Endodermal cell (in vitro differentiated cells): ENCODE measurements around the gene IRF3. TPM values are rescaled to one million over a fixed set of nuclear protein-coding genes. Genes with fewer than 3 reads are reported as not detected.

ENCODE experiments used
- DNase-seq: peaks from one replicate; pipeline ENCODE4 v3.0.0-alpha.2; 2017
- H3K27ac ChIP-seq: 2 replicates; pipeline ENCODE4 v1.5.1; 2013; ENCODE audit warnings: mild to moderate bottlenecking, low read depth, low read length, moderate library complexity
- H3K27me3 ChIP-seq: 2 replicates; pipeline ENCODE4 v1.6.1; 2013; ENCODE audit warnings: mild to moderate bottlenecking, low read length, moderate library complexity; ENCODE audit not compliant: insufficient read depth, control insufficient read depth, poor library complexity, severe bottlenecking
- H3K36me3 ChIP-seq: 2 replicates; pipeline ENCODE4 v1.7.0; 2013; ENCODE audit warnings: mild to moderate bottlenecking, low read length, moderate library complexity; ENCODE audit not compliant: control insufficient read depth, insufficient read depth
- H3K4me1 ChIP-seq: one replicate; pipeline ENCODE4 v1.7.0; 2013; ENCODE audit warnings: low read length; ENCODE audit not compliant: control insufficient read depth, insufficient read depth
- H3K4me3 ChIP-seq: 2 replicates; pipeline ENCODE4 v1.5.1; 2013; ENCODE audit warnings: mild to moderate bottlenecking, low read length, moderate library complexity
- H3K9ac ChIP-seq: 2 replicates; pipeline ENCODE4 v1.6.1; 2013; ENCODE audit warnings: mild to moderate bottlenecking, low read length, moderate library complexity; ENCODE audit not compliant: poor library complexity, severe bottlenecking; ENCODE audit errors: extremely low read depth
- H3K9me3 ChIP-seq: 2 replicates; pipeline ENCODE4 v1.6.1; 2013; ENCODE audit warnings: mild to moderate bottlenecking, low read length, moderate library complexity; ENCODE audit not compliant: control insufficient read depth
- H3K27ac Mint-ChIP-seq: 2 replicates; pipeline ENCODE4 v1.8.0; 2020; ENCODE audit warnings: mixed read lengths
- H3K27me3 Mint-ChIP-seq: 2 replicates; pipeline ENCODE4 v1.8.0; 2021; ENCODE audit warnings: mild to moderate bottlenecking, mixed read lengths; ENCODE audit not compliant: insufficient read depth
- H3K36me3 Mint-ChIP-seq: 2 replicates; pipeline ENCODE4 v1.8.0; 2020; ENCODE audit warnings: low read depth, mixed read lengths
- H3K4me1 Mint-ChIP-seq: 2 replicates; pipeline ENCODE4 v1.8.0; 2020; ENCODE audit warnings: mixed read lengths
- H3K4me3 Mint-ChIP-seq: 2 replicates; pipeline ENCODE4 v1.8.0; 2020; ENCODE audit warnings: mild to moderate bottlenecking, moderate library complexity, mixed read lengths
- H3K9me3 Mint-ChIP-seq: 2 replicates; pipeline ENCODE4 v1.8.0; 2020; ENCODE audit warnings: mild to moderate bottlenecking, mixed read lengths
- WGBS, 2 experiments: methylation state at CpG; one replicate each; pipeline versions ENCODE4 v1.1.5 to v1.1.7; 2013; ENCODE audit warnings: missing lambda C conversion rate in 2 of 2, mixed read lengths in 1 of 2; ENCODE audit not compliant: insufficient coverage in 1 of 2, insufficient read length in 1 of 2; 5-methylcytosine and 5-hydroxymethylcytosine counted together
- total RNA-seq, 2 donors: library from RNA; stranded (reverse); fragmentation: NEBNext Ultra II Directional in 1 of 2; extraction: Animal tissue kit (Norgen Biotek cat#: 25700) in 1 of 2; gene quantifications; 2 replicates in 1 of 2; 3 replicates in 1 of 2; pipeline ENCODE4 v1.2.1, GENCODE V29; 2021
- TF ChIP-seq, protein P1 (sequence below): fragments of 200-600 bp; sonication (generic); conservative IDR thresholded peaks from 2 replicates; pipeline ENCODE4 v1.5.0; 2021; ENCODE audit warnings: antibody characterized with exemption, mild to moderate bottlenecking

Gene IRF3
- total RNA-seq, 2 donors from 2014 or later, result 127 to 128 TPM

DNA sequence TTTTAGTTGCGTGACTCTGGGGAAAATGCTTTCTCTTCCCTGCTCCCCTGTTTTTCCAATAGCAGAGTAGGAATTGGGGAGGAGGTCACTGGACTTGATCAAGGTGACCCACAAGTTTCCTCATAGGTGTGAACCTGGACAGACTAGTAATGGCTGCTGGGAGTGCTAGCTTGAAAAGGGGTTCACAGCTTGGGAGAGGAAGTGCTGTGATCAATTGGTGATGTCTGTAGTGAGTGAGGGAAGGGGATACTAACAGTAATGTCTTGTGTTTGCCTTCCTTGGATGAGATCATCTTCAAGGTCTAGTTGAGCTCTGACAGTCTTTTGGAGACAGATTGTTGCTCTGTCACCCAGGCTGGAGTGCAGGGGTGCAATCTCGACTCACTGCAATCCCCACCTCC is 1.8 kb upstream of the IRF3 start:
- H3K4me1 ChIP-seq, result no peaks in the 10 kb centered on the region
- no peak overlapping the region for H3K27ac ChIP-seq
- peak overlapping the region; percentile 93 for H3K4me3 Mint-ChIP-seq
- H3K4me3 ChIP-seq, result peak overlapping the region; percentile 90
- 80 to 90% methylated on average over 1 to 2 of the region's 2 CpGs for WGBS, 2 experiments
- no peaks in the 10 kb centered on the region for H3K27me3 ChIP-seq
- peaks cover 35% of the 10 kb centered on the region for H3K36me3 ChIP-seq
- TF ChIP-seq, protein P1, sequence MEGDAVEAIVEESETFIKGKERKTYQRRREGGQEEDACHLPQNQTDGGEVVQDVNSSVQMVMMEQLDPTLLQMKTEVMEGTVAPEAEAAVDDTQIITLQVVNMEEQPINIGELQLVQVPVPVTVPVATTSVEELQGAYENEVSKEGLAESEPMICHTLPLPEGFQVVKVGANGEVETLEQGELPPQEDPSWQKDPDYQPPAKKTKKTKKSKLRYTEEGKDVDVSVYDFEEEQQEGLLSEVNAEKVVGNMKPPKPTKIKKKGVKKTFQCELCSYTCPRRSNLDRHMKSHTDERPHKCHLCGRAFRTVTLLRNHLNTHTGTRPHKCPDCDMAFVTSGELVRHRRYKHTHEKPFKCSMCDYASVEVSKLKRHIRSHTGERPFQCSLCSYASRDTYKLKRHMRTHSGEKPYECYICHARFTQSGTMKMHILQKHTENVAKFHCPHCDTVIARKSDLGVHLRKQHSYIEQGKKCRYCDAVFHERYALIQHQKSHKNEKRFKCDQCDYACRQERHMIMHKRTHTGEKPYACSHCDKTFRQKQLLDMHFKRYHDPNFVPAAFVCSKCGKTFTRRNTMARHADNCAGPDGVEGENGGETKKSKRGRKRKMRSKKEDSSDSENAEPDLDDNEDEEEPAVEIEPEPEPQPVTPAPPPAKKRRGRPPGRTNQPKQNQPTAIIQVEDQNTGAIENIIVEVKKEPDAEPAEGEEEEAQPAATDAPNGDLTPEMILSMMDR, result no peak
- H3K9me3 Mint-ChIP-seq, result no peaks in the 10 kb centered on the region
- peak overlapping the region; percentile 64 for H3K27ac Mint-ChIP-seq
- no peaks in the 10 kb centered on the region for H3K9me3 ChIP-seq
- H3K4me1 Mint-ChIP-seq, result peaks cover 23% of the 10 kb centered on the region
- no peak overlapping the region for H3K9ac ChIP-seq
- H3K36me3 Mint-ChIP-seq, result peaks cover 31% of the 10 kb centered on the region
- no peak for DNase-seq
- H3K27me3 Mint-ChIP-seq, result no peaks in the 10 kb centered on the region

DNA sequence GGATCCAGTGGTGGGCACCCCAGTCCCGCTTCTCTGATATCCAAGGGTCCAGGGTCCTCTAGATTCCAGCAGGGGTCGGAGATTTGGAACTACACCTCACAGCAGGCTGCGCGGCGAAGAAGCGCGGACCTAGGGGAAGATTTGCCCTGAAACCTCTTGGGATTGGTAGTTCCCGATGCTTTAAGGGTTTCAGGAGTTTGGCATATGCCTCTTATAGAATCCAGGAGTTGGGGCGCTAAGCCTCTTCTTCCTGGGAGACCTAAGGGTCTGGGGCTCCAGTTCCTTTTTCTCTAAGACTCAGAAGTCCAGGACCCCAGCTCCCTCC is 425 bp upstream of the IRF3 start:
- Histone ChIP-seq H3K36me3 (peaks cover 45% of the 10 kb centered on the region), H3K4me3 (peak overlapping the region; percentile 90), H3K9me3 (no peaks in the 10 kb centered on the region), H3K27ac (no peak overlapping the region), H3K27me3 (no peaks in the 10 kb centered on the region), H3K4me1 (no peaks in the 10 kb centered on the region), H3K9ac (peak overlapping the region; percentile 77)
- Mint-ChIP-seq H3K27ac (peak overlapping the region; percentile 95), H3K9me3 (no peaks in the 10 kb centered on the region), H3K4me3 (peak overlapping the region; percentile 93), H3K36me3 (peaks cover 41% of the 10 kb centered on the region), H3K27me3 (no peaks in the 10 kb centered on the region), H3K4me1 (peaks cover 16% of the 10 kb centered on the region)
- TF ChIP-seq, protein P1, result peak; percentile 53
- no peak for DNase-seq
- WGBS, 2 experiments, result 0% methylated on average over 7 to 9 of the region's 9 CpGs

DNA sequence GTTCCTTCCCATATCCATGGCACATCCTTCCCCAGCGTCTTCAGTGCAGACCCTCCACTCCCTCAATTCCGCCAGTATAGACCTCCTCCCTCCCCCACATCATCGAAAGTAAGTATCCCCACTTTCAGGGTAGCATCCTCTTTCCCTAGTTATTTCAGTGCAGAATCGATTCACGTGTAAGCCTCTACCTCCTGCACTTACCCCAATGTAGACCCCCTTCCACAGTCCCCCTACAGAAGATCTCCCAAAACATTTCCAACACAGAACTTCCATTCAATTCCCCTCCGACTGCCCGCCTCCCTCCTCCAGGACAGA is 664 bp downstream of the IRF3 start:
- H3K36me3 Mint-ChIP-seq, result peaks cover 45% of the 10 kb centered on the region
- peaks cover 16% of the 10 kb centered on the region for H3K4me1 Mint-ChIP-seq
- H3K27me3 Mint-ChIP-seq, result no peaks in the 10 kb centered on the region
- Histone ChIP-seq H3K9ac (peak overlapping the region; percentile 77), H3K4me3 (peak overlapping the region; percentile 90), H3K36me3 (peaks cover 48% of the 10 kb centered on the region), H3K27ac (peak overlapping the region; percentile 34), H3K9me3 (peaks cover 8% of the 10 kb centered on the region), H3K27me3 (no peaks in the 10 kb centered on the region), H3K4me1 (no peaks in the 10 kb centered on the region)
- 0% methylated on average over 4 to 7 of the region's 7 CpGs for WGBS, 2 experiments
- H3K27ac Mint-ChIP-seq, result peak overlapping the region; percentile 95
- TF ChIP-seq, protein P1, result no peak
- no peak for DNase-seq
- peak overlapping the region; percentile 93 for H3K4me3 Mint-ChIP-seq
- peaks cover 7% of the 10 kb centered on the region for H3K9me3 Mint-ChIP-seq
